HL-60/S4 (cell line): ENCODE results near the gene RAC2.
"Not testable (repeated sequence)": the region's sequence is repeated elsewhere in the genome, so short reads cannot be mapped to it uniquely, and the experiment has no call there.

Experiments
- in situ Hi-C: fragments of 300-500 bp; cut with MboI; formaldehyde crosslinking; loops from 2 replicates; pipeline ENCODE4 v1.14.3; 2022; ENCODE audit warnings: low sequenced_read_pairs

Gene RAC2

GRCh38 chr22:37208401-37209139 lies 35.5 kb downstream of the RAC2 start:
- in situ Hi-C loops, result no loop called here

- in situ Hi-C loops, result no loop called here
Observed at GRCh38 chr22:37207981-37208380, 36.1 kb downstream of the RAC2 start.

- in situ Hi-C loops, result no loop called here
Observed at GRCh38 chr22:37206841-37207821, 36.9 kb downstream of the RAC2 start.

DNA sequence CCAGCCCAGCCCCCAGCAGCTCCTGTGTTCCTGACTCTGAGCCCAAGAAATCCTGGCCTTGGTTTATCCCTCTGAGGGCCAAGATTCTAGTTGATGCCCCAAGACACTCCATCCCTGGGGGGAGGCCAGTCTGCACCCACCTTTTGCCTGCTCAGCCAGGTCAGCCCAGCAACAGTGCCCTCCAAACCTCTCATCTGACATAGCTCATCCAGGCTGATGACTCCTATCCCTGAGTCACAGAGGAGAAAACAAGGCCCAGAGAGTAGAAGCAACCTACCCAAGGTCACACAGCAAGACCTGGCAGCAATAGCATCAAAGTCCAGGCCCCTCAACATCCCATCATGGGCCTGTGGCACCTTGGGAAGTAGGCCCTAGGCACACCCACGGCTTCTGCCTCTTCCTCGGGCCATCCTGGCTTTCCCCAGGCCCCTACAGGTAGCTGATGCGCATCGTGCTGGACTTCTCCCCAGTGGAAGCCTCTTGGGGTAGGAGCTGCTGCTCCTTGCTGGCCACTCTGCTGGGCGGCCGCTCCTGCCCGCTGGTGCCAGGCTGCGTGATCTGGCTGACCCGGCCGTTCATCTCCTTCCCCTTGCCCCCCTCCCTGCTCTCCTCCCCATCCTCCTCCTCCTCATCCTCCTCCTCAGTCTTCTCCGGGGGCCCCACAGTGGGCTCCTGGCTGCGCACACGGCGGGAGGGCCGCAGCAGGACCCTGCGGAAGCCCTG lies 37.8 kb downstream of the RAC2 start:
- in situ Hi-C loops, result no loop called here

DNA sequence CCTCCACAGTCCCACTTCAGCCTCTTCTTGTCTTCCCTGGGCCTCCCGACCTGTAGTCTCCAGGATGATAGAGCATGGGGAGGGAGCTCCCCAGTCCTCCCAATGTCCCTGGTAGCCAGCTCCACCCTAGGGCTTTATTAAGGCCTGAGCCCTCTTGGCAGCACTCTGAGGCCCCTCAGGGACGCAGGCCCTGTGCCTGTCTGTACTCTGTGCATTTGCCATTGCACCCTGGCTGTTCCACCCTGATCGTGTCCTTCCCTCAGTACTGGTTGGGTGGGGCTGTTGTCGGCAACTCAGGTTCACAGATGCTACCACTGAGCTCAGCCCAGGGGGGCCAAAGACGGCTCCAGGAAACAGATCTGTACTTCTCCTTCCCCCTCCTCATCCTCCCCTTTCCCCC lies 39.0 kb downstream of the RAC2 start:
- in situ Hi-C loops, result no loop called here

DNA sequence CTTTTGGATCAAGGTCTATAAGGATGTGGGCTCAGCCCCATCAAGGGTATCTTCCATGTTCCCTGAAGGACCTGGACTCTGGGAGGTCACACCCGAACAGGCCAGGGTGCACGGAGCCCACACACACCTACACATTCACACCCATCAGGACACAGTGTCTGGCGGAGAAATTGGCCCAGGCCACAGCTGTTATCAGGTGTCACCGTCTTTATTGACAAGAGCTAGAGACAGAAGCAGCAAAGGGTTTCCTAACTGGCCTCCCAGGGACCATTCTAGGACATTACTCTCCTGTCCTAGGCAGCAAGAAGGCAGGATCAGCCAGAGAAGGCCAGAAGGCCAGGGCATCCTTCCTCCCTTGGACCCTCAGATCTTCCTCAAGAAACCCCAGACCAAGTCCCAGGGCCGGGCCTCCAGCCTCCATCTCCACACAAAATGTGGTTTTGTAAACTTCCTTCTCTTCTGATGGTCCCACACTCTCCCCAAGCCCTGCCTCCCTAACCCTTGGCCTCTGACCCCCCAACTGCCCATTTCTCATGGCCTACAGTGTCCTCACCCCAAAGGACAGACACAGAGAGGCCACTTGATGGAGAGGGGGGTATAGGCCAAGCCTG lies 39.9 kb downstream of the RAC2 start:
- in situ Hi-C loops, result no loop called here

DNA sequence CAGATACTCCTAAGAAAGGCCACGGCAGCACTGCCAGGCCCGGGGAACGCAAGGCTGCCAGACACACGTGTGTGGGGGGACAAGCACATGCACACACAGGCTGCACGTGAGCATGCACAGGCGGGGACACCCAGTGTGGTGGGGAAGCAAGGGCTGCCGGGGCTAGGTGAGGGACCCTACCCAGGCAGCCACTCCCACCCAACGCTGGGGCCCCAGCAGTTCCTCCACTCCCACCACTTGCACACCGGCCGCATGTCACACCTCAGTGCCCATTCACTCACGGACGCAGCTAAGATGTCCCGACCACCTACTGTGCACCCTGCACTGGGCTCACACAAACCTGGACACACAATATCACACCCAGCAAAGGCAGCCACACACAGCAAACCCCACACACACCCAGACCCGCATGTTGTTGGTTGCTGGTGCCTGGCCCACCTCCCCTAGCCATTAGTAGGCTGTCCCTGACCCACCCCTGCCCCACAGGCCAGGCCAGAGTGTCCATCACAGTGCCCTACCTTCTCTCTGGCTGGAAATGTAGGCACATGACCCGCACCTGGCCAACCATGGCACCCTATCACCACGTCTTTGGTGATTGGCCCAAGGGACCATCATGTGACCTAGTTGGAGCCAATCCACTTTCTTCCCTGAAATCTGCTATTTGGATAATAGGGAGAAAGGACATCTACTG lies 40.6 kb downstream of the RAC2 start:
- in situ Hi-C loops, result no loop called here

- in situ Hi-C loops, result no loop called here
Observed at GRCh38 chr22:37202716-37203115, 41.4 kb downstream of the RAC2 start.

DNA sequence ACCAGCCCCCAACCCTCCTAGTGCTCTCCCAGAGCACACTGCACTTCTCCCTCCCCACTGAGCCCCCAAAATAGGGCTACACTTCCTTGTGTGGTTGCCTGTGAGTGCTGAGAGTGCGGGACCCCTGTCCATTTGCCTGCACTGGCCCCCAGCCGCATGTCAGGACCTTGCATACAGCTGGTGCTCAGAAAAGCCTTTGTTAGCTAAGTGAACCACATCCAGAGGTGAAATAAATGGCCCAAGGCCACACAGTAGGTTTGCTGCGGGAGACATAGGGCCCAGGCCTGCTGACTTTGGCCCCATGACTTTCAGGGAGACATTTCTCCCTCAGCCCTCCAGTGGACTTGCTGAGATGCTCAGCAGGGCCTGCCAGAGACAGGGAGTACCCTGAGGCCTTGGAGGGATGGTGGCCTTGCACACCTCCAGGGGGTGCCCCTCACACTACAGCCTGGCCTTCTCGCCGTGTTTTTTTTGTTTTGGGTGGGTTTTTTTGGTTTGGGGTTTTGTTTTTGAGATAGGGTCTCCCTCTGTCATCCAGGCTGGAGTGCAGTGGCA lies 42.0 kb downstream of the RAC2 start:
- in situ Hi-C loops, result no loop called here

DNA sequence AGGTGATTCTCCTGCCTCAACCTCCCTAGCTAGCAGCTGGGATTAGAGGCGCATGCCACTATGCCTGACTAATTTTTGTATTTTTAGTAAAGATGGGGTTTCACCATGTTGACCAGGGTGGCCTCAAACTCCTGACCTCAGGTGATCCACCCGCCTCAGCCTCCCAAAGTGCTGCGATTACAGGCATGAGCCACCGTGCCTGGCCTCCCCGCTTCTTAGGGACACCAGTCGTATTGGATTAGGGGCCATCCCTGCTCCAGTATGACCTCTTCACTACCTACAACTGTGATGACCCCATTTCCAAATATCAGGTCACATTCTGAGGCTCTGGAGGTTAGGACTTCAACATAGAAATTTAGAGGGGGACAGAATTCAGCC lies 42.6 kb downstream of the RAC2 start:
- in situ Hi-C loops, result not testable (repeated sequence)

DNA sequence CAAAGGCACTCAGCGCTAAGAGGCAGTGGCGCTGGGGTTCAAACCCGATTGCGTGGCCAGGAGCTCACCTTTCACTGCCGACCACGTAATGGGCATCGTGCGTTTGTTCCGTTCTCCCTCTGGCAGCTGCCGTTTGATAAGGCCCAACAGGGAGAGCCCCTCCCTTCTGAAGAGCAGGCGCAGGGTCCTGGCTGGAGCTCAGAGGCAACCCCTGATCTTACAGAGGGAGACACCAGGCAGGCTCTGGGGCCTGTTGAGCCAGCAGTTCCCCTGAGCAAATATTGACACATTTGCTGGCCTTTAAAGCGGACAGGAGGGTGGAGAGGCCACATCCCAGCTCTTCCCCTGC lies 44.3 kb downstream of the RAC2 start:
- in situ Hi-C loops, result no loop called here

GRCh38 chr22:37199103-37199759 lies 44.8 kb downstream of the RAC2 start:
- in situ Hi-C loops, result no loop called here

DNA sequence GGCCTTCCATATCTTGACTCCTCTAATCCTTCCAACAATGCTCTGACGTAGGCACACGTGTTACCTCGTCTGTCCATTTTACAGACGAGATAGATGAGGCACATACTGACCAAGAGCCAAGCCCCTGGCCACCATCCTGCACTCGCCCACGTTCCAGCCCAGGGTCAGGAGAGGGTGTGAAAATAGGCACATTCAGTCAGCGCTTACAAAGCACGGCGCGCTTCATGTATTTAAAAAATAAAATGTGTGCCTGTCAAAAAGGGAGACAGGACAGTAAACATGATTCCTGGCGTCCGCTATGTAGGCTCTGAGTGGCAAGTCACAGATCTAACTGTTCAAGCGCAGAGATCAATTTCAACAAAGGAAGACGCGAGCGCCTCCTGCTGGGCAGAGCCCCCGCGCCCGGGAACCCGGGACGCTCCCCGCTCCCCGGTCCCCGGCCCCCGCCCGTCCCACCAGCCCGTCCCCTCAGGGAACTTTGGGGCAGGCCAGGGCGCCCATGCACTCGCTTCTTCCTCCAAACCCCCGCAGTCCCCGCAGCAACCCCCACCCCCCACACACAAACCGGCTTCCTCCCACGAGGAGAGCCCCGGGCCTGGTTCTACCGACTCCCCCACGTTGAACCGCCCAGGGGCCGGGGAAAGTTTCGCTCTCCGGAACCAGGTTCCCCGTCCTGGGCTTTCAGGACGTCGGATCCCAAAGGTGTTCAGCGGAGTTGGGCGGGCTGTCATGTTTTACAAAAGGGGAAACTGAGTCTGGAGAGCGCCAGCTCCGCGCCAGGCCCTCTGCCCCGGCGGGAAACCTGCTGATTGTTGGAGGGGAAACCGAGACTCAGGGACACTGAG lies 45.6 kb downstream of the RAC2 start:
- in situ Hi-C loops, result no loop called here

GRCh38 chr22:37197451-37198257 lies 46.4 kb downstream of the RAC2 start:
- in situ Hi-C loops, result no loop called here

- in situ Hi-C loops, result no loop called here
Observed at GRCh38 chr22:37196539-37197450, 47.3 kb downstream of the RAC2 start.

DNA sequence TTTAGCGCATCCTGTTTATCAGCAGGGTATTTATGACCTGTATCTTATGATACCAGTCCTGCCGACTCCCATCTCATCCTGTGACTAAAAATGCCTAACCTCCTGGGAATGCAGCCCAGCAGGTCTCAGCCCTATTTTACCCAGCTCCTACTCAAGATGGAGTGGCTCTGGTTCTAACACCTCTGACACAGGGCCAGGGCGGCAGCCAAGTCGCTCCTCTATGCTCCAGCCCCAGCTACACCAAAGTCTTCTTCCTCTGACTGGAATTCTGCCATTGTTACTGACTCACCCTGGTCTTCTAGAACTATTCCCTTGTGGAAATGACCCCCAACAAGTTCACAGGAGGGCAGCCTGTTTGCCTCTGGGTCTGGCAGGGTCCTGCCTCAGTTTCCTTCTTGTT lies 48.1 kb downstream of the RAC2 start:
- in situ Hi-C loops, result no loop called here

- in situ Hi-C loops, result no loop called here
Observed at GRCh38 chr22:37194750-37195149, 49.3 kb downstream of the RAC2 start.
